Retinal pigment epithelial cell (primary cell): Measurements from ENCODE around the gene INAFM2.

ENCODE experiments used
- DNase-seq: peaks from one replicate; pipeline ENCODE4 v3.0.0-alpha.2; 2010; ENCODE audit warnings: low read depth
- H3K4me3 ChIP-seq: 2 replicates; pipeline ENCODE4 v1.5.1; 2011; ENCODE audit warnings: mild to moderate bottlenecking, low read length, control low read depth, moderate library complexity
- TF ChIP-seq, protein P1 (sequence below): conservative IDR thresholded peaks from 2 replicates; pipeline ENCODE4 v1.5.1; 2011; ENCODE audit warnings: low read depth, low read length, control low read depth, inconsistent platforms

The INAFM2 gene

DNA sequence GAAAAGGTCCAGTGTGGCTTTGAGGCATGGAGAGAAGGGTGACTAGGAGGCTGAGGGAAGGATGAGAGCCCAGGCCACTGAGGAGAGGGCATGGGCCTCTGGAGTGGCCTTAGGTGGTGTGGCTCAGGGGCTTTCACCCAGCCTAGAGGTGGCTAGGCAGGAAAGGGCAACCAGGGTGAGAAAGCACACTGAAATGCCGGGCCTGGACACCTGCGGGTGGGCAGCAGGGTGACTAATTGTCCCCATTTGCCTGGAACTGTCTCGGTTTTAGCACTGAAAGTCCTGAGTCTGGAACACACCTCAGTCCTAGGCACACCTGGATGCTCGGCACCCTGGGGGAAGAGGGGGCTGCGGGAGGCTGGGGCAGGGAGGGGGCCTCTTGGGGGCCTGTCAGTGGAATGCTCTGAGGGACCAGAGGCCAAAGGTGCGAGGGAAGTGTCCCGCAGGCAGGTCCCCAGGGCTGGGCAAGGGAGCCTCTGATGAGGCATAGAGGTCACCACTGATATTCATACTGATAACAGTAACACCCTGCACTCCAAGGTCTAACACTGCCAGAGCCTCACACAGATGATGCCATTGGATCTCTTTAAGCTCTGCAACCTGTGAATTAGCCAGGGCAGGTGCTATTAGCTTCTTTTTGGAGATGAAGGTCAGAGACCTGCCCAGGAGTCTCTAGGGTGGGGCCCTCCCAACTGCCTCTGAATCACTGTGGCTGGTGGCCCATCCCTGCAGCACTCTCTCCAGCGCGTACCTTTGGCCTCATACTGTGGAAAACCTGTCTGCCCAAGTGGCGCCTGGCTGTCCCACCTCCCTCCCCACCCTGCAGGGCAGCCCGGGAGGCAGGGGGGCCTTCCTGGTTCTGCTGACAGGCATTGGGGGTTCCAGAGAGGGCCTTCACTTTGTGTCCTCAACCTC is 24.3 kb downstream of the INAFM2 start:
- no peak for DNase-seq
- no peak overlapping the region for H3K4me3 ChIP-seq
- TF ChIP-seq, protein P1, sequence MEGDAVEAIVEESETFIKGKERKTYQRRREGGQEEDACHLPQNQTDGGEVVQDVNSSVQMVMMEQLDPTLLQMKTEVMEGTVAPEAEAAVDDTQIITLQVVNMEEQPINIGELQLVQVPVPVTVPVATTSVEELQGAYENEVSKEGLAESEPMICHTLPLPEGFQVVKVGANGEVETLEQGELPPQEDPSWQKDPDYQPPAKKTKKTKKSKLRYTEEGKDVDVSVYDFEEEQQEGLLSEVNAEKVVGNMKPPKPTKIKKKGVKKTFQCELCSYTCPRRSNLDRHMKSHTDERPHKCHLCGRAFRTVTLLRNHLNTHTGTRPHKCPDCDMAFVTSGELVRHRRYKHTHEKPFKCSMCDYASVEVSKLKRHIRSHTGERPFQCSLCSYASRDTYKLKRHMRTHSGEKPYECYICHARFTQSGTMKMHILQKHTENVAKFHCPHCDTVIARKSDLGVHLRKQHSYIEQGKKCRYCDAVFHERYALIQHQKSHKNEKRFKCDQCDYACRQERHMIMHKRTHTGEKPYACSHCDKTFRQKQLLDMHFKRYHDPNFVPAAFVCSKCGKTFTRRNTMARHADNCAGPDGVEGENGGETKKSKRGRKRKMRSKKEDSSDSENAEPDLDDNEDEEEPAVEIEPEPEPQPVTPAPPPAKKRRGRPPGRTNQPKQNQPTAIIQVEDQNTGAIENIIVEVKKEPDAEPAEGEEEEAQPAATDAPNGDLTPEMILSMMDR, result no peak

DNA sequence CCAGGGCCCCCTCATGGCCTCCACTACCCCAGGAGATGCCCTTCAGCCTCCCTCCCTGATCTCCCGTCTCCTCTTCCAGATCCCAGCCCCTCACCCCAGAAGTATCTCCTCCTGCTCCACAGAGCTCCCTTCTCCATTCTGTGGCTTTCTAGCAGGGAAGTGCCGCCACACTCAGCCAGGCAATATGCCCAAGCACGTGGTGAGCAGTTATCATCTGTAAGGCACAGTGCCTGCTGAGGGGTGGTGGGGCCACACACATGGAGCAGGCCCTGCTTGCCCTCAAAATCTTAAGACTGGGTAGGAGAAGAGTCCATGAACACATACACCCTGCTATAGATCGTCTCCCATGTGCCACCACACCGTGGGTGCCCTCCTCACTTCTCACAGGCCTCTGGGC is 25.0 kb downstream of the INAFM2 start:
- DNase-seq, result no peak
- H3K4me3 ChIP-seq, result no peak overlapping the region
- TF ChIP-seq, protein P1, result no peak

DNA sequence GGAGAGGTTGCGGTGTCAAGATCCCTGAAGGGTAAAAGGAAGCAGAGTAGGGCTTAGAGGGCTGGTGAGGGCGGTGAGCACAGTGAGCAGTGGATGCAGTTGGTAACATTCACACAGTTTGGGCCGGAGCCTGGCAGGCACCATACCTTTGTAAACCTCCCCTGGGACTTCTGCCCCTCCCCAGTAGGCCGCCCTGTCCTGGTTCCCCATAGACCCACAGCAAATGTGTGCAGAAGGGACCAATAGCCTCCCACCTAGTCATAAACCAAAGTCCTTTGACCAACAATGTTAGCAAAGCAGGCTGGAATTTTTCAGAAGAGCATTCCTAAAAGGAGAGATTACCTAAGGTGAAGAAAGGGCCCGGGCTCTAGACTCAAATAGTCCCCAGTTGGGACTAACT is 25.7 kb downstream of the INAFM2 start:
- TF ChIP-seq, protein P1, result no peak
- no peak overlapping the region for H3K4me3 ChIP-seq
- no peak for DNase-seq

DNA sequence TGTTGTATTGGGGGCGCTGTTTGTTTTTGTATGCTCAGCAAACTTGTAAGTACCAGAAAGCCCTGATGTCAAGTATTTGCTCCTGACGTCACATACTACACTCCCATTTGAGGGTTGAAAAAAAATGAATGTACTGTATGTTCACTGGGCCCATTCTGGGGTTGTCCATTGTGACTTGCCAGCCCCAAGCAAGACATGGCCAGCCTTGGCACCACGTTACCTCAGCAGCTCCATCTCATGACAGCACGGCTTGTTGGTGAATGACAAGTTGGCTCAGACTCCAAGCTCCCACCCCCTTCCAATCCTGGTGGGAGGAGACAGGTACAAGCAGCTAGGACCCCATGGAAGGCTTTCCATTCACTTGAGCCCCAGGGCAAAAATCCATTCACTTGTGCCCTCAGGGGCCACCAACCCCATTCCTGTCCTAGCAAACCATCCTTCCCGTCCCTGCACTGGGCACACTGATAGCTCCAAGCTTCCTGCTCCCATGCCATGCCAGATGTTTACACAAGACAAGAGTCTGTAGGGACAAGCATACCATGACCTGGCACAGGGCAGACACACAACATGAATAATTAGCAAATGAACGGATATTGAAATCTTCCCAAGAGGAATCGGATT is 28.9 kb downstream of the INAFM2 start:
- TF ChIP-seq, protein P1, result no peak

DNA sequence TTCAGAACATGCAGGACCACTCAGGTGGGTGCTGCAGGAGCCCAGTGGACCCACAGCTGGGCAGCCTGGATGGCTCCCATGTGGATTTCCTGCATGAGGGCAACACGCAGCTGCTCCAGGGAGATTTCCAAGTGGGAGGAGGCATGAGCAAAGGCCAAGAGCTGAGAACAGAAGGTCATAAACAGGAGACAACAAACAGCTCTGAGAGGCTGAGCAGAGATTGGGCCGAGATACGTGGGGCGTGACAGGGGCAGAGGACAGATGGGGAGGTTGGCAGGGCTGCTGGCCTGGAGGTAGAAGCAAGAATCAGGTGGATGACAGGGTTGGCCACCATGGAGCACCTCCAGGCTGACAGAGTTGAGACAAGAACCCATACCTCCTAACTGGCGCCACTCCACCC is 30.2 kb downstream of the INAFM2 start:
- DNase-seq, result no peak
- TF ChIP-seq, protein P1, result no peak
- no peak overlapping the region for H3K4me3 ChIP-seq

More for the DNA sequence above, 28.9 kb downstream of the INAFM2 start:
- DNase-seq, result no peak
- H3K4me3 ChIP-seq, result no peak overlapping the region

DNA sequence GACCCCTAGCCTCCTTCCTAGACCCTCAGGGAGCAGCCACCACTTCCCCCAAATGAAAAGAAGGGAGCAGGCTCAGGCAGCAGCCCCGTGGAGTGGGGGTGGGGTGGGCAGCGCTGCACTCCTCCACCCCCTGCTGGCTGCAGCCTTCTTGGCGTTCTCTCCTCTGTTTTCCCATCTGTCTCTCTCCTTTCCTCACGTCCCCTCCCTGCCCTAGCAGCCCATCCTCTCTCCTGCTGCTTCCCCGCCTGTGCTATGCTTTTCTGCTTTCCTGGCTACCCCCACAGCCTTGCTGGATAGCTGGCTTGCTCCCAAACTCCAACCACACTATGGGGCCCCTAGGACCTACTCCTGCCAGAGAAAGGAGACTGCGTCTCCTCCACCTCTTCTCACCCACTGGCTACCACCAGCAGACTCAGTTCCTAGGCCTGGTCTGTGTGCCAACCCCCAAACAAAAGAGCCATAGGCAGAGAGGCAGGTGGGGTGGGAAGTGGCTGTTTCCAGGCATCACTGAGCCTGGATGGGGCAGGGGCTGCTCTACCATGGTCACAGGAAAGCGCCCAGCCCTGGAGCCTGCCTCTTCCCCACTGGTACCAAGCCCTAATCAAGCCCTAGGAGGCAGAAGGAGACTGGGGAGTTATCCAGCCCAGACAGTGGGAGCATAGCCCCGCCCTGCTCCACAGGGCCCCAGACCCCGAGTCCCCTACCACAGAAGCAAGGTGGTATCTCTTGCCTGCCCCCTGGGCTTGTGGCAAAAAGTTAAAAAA is 31.1 kb downstream of the INAFM2 start:
- no peak overlapping the region for H3K4me3 ChIP-seq
- no peak for DNase-seq
- TF ChIP-seq, protein P1, result peak; percentile 80
